Endothelial cell of hepatic sinusoid (primary cell): ENCODE results near the gene KCNJ10.
"Not testable (repeated sequence)": the region's sequence is repeated elsewhere in the genome, so short reads cannot be mapped to it uniquely, and the experiment has no call there.

Experiments
- in situ Hi-C: cut with HindIII; loops from 2 replicates; pipeline ENCODE4 v1.10.0; 2017; ENCODE audit warnings: low sequenced_read_pairs

The KCNJ10 gene

DNA sequence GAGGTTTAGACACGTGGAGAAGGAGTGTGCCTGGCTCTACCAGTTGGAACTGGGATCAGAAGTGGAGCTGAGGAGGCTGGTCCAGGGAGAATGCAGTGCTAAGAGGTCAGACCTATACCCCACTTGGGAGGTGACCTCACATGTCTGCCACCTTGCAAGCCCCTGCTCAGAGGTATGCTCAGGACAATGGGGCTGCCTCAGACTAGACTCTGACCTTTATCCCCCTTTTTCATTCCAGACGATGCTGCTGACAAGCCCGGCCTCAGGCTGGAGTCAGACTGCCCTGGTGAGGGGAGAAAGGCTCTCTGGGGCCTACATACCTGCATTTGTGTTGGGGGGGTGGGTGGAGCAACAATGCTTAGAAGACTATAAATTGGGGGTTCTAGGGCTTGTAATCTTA, 5.2 kb downstream of the KCNJ10 start:
- in situ Hi-C loops = loop anchor here (5.0 kb wide), 1 partner anchor 63 kb away; no protein-coding TSS in a partner anchor

DNA sequence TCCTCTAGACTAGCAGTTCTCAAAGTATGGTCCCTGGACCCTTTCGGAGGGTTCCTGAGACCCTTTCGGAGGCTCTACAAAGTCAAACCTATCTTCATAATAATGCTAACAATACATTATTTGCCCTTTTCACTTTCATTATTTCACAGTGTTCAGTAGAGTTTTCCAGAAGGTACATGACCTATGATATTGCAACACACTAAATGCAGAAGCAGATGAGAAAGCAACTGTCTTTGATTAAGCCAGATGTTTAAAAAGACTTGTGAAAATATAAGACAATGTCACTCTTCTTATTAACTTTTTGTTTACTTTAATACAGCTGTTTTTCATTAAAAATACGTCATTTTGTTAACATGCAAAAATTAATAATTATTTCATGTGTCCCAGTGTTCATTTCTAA, 5.8 kb downstream of the KCNJ10 start:
- in situ Hi-C loops = no loop called here

DNA sequence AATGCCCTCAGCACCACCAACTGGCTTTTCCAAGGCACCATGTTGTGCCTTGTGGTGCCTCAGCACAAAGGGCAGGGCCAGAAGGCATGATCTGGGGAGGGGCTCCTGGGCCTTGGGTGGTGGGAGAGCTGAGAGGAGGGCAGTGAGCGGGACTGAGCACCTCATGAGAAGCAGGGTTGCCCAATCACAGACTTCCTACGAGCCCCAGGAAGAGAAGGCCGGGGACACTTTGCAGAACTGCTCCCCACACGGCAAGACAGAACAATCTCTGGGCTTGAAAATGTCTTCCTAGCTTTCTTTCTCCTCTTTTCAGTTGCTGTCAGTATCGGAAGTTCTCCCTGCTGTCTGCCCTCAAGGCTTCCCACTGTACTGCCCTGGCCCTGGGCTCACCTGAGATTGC, 6.8 kb downstream of the KCNJ10 start:
- in situ Hi-C loops = no loop called here

DNA sequence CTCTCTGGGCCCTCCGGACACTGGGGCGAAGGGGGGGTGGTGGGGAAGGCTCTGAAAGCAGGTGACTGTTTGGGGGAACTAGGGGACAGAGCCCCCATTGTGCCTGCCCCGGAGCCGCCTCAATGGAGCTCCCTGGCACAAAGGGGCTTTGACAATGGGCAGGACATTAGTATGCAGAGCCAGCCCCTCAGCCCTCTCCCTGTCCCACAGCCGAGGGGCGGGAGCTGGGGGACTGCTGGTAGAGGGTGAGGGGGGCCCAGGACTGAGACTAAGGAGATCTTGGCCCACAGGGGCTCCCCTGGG, 7.8 kb downstream of the KCNJ10 start:
- in situ Hi-C loops = no loop called here

DNA sequence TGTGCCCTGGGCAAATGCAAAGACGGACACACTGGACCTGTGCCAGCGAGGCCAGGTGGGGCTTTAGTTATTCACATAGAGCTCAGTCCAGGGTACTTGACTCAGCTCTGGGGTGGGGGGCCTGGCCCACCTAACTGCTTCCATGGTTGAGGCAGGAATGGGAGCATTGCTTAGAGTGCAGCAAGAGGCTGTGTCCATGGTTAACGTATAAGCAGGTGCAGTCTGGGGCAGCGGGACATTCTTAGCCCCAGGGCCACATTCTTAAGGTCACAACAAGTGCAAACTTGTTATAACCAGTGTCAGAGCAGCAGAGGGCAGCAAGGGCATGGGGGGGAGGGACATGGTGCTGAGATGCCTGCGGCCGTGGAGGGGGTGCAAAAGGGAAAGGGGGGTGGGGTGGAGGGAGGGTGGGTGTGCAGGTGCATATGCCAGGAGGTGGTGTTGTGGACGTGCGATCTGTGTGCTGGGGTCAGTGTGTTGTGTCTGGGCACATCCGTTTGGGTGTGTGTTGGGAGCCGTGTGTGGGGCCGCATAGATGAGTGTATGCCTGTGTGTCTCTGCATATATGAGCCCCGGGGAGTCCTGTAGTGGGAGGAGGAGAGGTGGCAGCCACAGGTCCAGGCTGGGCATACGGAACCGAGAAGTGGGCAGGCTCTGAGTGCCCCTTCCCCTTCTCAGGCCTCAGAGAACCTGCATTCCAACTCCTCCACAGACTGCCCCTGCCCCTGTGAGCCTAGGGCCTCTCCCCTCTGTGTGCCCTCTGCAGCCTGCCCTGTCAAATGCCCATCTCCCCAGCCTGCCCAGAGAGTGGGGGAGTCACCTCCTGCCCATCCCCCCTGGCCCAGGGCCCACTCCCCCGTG, 8.4 kb downstream of the KCNJ10 start:
- in situ Hi-C loops = no loop called here

DNA sequence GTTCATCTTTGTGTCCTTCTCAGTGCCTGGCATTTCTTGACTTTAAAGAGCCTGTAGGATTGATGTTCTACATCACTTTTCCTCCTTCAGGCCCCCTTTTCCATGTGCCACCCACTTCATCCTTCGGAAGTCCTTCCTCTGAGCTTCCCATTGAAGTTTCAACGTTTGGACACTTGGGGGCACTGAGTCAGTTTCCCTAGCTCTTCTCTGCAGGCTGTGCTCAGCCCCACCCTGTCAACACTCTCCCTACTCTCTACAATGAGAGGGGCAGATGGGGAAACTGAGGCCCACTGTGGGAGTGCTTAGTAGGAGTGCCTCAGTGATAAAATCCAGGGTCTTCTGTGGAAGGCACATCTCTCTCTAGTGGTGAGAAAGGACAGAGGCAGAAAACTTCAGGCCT, 11.9 kb downstream of the KCNJ10 start:
- in situ Hi-C loops = no loop called here

DNA sequence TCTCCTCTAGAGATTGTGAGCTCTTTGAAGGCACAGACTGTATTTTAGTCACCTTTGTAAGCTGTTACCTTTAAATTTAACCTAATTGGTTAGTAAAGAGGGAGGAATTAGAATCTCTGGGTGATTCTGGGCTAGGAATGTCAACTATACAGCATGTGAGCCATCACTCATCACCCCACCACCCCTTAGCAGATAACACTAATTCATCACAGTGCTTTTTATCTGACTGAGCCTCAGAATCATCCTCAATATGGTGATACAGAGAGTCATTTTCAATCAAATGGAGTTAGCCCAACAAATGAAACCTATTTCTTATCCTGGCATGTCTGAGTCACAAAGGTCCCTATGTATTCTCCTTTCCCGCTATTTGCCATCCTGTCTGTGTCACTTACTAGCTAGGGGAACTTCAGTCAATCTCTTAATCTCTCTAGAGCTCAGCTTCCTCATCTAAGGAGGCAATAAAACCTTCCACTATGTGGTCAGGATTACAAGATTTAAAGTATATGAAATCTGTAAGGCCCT, 13.3 kb downstream of the KCNJ10 start:
- in situ Hi-C loops = no loop called here

DNA sequence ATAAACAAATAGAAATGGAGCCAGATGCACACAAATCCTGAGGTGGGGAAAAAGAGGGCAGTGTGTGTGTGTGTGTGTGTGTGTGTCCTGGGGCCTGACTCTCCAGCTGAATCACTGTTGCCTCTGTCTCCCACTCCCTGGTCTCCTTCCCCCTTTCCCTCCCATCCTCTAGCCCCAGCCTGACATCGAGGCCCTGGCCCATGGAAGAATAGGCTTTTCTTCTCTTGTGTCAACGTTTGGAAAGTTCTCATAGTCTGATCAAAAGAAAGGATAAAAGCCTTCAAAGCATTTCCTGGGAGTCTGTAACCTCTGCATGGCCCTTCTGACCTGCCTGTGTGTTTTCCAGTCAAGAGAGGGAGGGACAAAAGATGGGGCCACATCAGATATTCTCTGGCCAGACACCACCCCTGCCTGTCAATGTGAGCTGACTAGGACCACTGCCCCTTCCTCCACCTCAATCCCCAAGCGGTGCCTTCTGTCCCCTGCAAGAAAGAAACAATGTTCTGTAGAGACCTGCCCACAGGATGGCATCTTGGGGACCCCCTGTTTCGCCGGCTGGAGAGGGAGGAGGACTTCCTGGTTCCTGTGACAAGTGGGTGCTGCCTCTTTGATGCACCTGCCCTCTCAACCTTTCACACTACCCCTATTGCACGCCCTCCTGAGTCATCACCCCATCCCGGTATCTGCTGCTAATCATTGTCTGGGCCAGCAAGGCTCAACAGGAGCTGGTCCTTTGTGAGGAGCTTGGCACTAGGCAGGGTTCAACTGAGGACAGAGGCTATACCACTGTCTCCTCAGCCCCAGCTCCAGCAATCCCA, 16.2 kb downstream of the KCNJ10 start:
- in situ Hi-C loops = no loop called here

DNA sequence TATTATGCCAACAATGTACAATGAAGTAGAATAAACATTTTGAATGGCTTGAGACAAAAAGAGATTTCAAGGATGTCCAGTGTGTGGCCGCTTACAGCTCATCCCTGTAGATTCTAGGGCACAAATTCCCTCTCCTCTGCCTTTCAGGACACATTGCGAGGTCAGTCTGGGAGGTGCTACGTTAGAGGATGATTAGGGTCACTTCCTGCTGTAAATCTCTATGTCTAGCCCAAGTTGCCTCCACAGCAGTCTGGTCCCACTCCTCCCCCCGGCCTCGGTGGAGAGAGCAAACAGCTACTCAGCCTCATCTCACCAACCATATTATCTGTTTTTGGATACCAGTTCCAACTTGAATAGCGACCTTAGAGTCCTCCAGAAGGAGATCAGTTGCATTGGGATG, 17.0 kb downstream of the KCNJ10 start:
- in situ Hi-C loops = no loop called here

DNA sequence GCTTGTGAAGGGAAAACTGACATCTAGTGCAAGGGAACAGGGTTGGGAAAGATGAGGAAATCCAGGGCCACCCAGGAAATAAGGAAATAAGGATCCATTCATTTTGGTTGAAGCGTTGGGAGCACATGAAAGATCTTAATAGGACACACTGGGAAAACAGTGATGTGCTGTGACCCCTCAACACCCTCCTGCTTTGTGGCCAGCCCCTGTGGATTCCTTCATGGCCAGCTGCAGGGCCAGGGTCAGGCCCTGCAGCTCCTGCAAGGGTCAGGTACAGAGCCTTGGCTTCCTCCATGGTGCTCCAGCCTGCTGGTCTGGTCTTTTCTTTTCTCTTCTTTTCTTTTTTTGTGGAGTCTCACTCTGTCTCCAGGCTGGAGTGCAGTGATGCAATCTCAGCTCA, 19.3 kb downstream of the KCNJ10 start:
- in situ Hi-C loops = no loop called here

DNA sequence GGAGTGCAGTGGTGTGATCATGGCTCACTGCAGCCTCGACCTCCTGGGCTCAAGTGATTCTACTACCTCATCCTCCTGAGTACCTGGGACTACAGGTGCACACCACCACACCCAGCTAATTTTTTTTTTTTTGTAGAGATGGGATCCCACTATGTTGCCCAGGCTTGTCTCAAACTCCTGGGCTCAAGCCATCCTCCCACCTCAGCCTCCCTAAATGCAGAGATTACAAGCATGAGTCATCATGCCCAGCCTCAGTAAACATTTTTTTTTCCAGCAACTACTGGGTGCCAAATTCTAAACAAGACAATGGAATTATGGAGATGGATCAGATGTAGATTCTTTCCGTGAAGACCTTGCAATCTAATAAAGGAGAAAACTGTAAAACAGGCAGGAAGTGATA, 19.8 kb downstream of the KCNJ10 start:
- in situ Hi-C loops = not testable (repeated sequence)

DNA sequence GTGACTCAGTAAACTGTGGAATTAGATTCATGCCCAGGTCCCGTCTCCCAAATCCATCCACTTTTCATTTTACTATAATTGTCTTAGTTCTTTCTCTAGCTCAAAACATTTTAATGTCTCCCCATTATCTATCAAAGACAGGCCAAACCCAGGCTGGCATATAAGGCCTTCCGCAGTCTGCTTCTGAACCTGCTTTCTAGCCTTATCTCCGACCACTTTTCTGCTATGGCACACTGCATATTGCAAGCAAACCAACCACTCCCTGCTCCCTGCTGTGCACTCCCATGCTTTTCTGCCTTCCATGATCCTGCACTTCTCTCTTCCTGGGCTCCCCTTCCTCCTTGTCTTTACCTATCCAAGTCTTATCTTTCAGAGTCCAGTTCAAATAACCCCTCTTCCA, 20.9 kb downstream of the KCNJ10 start:
- in situ Hi-C loops = no loop called here

DNA sequence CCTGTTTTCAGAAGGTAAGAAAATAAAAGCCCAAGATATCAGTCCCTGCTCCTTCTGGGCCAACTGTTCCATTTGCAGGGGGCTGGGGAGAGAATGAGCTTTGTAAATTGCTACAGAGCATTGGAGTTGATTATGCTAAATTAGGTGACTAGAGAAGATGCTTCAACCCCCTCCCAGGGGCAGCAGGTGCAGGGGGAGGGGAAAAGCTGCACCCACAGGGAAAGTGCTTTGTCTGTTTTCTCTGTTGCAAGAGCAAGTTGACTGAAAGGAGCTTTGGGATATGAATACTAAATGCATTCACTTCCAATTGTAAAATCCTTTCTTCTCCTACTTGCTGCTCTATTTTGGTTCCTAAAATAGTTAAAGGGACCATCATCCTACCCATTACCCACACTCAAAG, 21.6 kb downstream of the KCNJ10 start:
- in situ Hi-C loops = no loop called here

DNA sequence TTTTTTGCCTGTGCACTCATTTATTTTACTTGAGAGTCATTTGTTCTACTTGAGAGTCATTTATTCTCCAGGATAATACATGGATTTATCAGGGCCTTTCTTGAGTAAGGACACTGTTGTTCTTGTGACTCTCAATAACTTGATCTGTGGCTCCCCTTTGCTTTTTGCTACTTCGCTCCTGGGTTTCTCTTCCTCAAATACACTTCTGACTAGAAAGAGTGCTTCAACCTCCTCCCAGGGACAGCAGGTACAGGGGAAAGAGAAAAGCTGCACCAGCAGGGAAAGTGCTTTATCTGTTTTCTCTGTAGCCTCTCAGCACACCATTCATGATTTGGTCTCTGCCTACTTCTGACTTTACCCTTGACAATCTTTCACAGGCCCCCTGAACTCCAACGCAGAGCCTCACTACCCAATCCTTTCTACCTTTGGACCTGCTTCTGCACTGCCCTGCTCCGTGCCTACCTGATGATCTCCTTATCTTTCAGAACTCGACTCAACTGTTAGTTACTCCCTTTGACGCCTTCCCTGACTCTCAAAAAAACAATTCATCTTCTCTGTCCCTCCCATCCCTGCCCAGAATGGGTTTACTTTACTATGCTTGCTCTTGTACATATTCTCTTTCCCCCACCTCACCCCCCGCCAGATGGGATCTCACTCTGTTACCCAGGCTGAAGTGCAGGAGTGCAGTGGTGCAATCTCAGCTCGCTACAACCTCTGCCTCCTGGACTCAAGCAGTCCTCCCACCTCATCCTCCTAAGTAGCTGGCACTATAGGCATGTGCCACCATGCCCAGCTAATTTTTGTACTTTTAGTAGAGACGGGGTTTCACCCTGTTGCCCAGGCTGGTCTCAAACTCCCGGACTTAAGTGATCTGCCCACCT, 22.6 kb downstream of the KCNJ10 start:
- in situ Hi-C loops = no loop called here

DNA sequence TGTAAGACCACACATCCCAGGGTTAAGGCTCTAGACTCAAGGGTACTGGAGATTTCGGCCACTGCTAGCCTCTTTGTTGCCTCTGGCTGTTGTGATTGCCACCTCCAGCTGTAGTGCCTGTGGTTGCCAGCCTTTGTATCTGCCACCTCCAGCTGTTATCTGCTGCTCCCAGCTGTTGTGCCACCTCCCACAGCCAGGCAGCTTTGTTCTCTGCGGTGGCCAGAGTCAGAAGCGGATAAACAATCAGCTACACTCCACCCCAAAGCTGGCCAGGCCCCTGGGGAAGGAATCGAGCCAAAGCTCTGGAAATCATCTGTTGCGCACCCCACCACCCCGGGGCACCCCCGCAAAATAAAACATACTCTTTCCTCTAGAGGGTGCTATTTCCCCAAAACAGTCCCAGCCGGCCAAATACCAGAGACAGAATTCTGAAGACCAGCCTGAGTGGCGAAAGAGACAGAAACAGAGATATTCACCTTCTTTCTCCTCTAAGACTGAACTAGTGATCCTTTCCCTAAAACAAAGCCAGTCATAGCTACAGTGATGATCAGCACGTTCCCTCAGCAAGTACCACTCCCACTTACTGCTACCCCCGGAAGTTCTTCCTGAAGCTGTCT, 23.4 kb downstream of the KCNJ10 start:
- in situ Hi-C loops = no loop called here

DNA sequence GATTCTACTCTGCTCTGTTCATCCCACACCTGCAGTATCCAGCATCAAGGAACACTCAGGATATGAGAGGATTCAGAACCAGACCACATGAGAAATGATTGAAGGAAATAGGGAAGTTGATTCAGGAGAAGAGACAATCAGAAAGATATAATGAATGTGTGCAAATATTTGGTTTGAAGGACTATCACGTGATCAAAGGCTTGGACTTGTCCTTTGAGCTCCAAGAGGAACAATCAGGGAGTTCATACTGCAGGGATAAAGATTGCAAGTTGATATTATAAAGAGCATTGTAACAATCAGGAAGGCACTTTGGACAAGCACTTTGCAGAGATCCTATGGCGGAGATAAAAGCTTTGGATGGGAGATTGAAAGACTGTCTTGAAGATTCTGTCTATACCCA, 24.3 kb downstream of the KCNJ10 start:
- in situ Hi-C loops = no loop called here

DNA sequence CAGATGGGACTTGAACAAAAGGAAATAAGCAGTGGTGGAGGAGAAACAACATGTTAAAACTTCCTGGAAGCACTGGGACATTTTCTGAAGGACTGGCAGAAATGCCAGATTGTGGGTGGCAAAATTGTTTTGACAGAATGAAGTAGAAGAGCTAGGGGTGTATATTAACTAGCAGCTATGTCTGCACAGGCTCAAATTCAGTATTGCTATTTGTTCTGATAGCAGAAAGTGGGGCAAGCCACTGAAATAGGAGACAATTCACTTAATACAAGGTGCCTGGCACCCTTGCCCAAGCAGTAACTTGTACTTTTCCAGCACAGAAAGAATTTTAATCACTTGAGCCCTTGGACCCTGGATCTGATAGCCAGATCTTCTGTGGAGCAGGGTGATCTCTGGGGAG, 26.4 kb downstream of the KCNJ10 start:
- in situ Hi-C loops = no loop called here

DNA sequence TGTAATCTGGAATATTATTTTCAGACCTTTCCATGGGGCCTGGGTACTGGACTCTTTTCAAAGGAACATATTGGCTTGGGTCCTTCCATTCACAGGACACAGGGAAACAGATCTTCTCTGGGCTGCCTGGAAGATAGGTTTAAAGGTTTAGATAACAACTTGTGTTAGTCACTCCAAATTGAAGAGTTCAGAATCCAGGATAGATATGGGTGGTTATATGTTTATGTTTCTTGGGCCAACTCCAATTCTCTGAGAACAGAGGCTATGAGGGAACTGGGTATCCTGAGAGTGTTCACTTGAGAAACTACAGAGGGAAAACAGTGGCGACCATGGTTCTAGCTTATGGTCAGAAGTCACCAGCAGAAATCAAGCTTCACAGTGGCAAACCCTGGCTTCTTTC, 29.5 kb downstream of the KCNJ10 start:
- in situ Hi-C loops = no loop called here

DNA sequence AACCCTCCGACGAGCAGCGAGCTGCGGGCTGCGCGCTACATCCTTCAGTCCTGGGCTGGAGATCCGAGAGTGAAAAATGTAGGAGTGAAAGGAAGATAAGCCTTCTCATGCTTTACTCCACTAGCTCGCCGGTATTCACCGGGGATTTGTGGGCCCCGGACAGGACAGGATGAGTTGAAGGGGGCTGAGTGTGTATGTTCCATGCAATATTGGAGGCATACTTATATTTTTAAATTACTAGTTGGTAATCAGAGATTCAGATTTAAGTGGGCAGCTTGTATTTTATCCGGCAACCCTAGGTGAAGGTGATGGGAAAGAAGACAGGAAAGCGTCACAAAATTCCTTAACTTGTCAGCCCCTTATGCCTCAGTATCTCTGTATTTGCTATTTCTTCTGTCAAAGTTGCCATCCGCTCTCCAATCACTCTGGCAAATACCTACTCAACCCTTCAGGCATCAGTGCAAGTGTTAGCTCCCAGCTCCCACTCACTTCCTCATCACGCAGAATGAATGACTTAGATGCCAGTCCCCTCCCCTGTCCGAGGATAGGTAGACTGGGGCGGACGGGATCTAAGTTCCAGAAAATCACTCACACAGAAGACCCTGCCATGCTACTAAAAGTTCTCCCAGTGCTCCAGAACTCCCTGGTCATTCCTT, 37.7 kb downstream of the KCNJ10 start:
- in situ Hi-C loops = no loop called here
